ENCODE measurements around the gene ATMIN.

DNA sequence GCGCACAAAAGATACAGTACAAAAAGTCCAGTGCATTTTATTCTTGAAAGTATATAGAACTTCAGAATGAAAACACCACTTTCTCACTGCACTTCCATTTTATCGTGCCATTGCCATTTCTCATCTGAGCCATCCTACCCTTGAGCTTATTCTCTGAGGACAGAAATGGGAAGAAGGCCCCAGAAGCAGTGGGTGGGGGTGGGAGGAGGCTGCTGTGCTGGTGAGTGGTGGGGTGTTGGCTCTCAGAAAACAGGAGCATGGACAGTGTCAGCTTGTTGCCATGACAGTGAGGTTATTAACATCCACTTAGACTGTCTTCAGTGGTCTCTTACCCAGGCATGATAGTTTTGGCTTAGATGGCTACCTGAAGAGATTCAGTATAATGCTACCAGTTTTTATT is 4.5 kb downstream of the ATMIN start:
- no peak for TF ChIP-seq POLR2A (IDR thresholded peaks at IDR 0.05; ENCODE audit: low read depth, low read length)
- TF ChIP-seq POLR2AphosphoS5 (IDR thresholded peaks at IDR 0.05; ENCODE audit: low read depth, low read length) = no peak
- no peak for TF ChIP-seq TAF1 (IDR thresholded peaks at IDR 0.05; ENCODE audit: borderline replicate concordance, low read depth, low read length)

Data from GM12892 (cell line).